ENCODE data around the gene VPS13D.

Gene VPS13D

GRCh38 chr1:12229835-12230548 is at the start of gene VPS13D:
VPS13D (plus strand) TSS chr1:12230030; CDS start chr1:12234267, 4,237 bp downstream.
- DNase-seq, result peak; percentile 80

DNA sequence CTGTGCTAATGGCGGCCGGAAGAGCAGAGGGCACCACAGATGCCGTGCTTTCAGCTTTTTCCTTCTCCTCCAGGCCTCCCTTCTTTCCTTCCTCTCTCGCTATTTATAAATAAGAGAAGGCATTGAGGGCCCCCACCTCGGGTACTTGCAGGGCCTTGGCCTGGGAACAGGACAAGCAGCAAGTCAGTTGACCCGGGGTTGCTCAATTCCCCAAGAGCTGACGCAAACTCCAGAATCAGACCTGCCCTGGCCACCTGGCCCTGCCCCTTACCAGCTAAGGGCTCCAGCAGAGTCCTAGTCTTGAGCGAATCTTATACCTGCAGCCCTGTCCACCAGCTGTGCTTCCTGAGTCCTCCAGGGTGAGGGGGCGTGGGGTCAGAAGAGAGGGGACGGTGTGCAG is 49.5 kb upstream of the VPS13D start:
- no peak for DNase-seq

DNA sequence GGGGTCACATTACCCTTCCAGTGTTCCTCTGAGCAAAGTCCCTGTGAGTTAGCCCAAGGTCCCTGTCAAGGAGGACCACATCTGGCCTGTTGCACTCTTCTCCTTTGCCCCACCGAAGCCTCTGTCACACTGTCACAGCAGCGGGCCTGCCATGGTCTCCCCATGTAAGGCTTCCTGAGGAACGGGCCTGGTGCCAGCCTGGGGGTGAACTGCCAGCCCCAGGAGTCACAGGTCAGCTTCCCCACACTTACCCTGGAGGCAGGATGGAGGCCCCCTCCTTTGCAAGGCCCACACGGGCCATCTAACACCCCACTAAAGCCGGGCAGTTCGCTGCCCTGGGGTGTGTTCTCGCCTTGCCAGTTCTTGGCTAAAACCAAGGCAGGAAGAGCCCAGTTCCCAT is 48.9 kb upstream of the VPS13D start:
- DNase-seq, result no peak

DNA sequence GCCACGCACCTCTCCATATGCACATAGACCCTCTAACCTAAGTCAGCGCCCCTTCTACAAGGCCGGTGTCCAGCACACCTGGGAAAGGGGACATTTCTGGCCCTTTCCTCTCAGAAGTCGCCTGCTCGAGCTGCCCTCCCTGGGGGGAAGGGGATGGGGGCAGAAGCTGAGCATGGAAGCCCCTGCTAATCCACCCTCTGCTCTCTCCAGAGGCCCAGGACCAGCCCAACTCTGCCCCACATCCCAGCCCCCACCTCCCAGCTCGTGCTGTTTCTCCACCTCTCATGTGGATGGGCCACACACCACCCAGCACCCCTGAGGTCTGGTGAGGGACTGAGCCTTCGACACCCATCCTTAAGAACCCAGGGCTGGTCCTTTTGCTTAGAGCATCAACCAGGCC is 48.3 kb upstream of the VPS13D start:
- no peak for DNase-seq

DNA sequence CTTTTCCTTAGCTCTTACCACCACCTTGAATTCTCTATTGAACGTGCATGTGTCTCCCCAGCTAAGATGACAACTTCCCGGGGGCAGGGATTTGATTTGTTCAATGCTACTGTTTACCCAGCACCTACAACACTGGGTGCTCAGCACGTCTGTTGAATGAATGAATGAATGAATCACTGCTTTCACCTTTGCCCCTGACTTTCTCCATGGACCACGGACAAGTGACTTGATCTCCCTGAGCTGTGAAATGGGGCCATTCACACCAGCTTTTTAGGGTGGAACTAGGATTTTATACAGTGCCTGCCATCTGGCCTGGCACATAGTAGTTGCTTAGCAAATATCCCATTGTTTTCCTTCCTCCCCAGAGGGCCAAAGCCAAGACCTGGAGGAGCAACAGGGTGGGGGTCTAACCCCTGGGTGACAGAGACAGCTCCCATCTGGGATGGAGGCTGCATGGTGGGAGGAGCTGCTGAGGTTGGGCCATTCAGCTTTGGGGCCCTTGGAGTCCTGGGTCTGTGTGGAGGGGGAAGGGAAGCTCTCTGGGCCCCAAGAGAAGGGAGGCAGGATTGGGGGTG is 47.3 kb upstream of the VPS13D start:
- no peak for DNase-seq

DNA sequence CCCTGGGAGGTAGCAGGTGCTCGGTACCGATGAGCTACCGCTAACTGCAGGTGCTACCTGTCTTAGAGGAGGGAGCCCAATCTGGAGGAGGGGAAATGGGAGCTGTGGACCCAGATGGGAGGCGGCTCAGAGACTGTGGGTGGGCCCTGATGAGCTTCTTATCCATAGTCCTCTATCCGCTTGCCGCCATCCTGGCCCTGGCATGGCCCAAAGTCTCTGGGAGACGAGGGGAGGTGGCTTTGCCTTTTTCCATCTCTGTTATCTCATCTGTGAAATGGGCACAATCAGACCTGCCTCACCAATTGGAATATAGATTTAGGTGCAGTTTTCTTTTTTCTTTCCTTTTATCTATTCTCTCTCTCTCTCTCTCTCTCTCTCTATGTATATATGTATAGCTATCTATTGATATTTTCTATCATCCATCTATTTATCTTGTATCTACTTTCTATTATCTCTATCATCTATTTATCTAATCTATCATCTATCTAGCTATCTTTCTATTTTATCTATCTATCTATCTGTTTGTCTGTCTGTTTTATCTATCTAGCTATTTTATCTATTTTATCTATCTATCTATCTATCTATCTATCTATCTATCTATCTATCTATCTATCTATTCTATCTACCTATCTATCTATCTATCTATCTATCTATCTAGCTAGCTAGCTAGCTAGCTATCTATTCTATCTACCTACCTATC is 46.6 kb upstream of the VPS13D start:
- DNase-seq, result no peak

GRCh38 chr1:12184008-12184681 is 45.7 kb upstream of the VPS13D start:
- no peak for DNase-seq

DNA sequence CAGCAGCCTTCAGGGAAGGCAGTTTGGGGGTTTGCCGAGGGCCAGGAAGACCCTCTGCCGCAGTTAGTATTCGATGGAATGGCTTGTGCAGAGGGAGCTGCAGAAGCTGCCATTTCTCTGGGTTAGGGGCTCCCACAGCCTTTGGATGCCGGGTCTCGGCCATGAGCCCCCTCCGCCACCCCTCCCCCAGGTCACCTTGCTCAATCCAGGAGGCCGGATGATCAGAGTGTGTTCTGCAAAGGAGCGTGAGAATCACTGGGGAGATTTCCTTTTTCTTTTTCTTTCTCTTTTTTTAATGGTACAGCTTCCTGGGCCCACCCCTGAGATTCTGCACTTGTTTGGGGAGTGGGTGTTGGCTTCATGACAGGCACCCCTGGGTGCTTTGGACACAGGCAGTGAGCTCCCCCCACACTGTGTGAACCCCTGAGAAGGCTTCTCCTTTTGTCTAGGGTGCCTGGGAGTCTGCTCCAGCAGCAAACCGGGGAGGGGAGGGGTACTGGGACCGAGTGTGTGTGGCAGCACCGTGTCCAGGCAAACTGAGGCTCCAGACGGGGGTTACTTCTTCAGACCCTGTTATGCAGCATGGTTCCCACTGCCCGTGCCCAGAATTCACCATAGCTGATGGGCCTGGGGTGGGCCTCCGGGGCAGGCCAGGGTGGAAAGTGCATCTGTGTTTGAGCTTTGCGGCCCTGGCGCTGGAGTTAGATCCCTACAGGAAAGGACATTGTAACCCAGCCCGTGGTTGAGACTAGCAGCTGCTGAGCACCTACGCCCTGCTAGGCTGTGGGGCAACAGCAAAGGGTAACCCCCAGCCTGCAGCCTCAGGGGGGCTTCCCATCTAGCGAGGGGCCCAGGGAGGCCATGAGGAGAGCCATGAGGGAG is 44.6 kb upstream of the VPS13D start:
- DNase-seq, result no peak

GRCh38 chr1:12185918-12186678 is 43.7 kb upstream of the VPS13D start:
- no peak for DNase-seq

GRCh38 chr1:12186679-12186985 is 43.2 kb upstream of the VPS13D start:
- DNase-seq, result no peak

DNA sequence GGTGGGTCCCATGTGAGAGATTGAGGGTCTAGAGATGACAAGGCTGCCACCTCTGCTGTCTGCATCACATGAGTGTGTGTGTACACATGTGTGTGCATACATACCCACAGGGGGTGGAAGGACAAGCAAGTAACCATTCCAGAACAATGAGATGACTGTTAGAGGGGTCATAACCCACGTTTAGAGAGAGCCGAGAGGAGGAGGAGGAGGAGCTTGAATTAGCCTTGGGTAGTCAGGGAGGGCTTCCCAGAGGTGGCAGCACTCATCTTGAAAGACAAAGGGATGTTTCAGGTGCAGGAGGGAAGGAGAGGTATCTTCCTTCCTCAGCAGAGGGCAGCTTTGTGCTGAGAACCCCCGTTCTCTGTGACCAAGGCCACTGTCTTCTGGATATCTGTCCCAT is 41.7 kb upstream of the VPS13D start:
- no peak for DNase-seq

DNA sequence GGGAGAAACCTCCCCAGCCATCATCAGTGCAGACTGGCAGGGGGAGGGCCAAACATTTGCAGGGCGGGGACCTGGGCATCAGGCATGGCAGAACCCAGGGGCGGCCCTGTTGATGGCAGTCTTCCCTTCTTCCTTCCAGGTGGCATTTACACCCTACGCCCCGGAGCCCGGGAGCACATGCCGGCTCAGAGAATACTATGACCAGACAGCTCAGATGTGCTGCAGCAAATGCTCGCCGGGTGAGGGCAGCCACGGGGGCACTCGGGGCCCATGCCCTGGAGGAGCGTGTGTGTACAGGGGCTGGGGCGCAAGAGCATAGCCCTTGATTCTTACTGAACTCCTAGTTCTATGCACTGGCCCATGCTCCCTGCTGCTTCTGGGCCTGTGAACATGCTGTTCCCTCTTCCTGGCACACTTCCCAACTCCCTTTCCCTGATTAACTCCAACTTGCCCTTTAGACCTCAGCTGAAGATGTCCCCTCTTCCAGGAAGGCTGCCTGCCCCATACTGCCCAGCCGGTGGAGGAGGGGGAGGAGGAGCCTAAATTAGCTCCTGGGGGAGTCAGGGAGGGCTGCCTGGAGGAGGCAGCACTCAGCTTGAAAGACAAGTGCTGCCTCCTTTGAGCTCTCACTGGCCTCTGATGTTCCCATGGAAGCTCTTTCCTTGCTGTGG is 41.0 kb upstream of the VPS13D start:
- DNase-seq, result no peak

DNA sequence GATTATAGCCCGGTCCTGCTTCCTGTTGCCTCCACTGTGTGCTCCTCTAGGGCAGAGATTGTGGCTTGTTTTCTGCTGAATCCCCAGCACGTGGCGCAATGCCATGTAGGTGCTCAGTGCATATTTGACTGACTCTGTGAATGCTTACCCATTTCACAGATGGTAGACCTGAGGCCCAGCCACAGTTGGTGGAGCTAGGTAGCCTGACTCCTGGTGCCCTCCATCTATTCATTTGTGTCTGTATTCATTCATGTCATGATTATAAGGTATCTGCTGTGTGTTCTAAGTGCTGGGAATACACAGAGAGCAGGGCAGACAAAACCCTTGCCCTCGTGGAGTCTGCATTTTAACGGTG is 40.5 kb upstream of the VPS13D start:
- no peak for DNase-seq

DNA sequence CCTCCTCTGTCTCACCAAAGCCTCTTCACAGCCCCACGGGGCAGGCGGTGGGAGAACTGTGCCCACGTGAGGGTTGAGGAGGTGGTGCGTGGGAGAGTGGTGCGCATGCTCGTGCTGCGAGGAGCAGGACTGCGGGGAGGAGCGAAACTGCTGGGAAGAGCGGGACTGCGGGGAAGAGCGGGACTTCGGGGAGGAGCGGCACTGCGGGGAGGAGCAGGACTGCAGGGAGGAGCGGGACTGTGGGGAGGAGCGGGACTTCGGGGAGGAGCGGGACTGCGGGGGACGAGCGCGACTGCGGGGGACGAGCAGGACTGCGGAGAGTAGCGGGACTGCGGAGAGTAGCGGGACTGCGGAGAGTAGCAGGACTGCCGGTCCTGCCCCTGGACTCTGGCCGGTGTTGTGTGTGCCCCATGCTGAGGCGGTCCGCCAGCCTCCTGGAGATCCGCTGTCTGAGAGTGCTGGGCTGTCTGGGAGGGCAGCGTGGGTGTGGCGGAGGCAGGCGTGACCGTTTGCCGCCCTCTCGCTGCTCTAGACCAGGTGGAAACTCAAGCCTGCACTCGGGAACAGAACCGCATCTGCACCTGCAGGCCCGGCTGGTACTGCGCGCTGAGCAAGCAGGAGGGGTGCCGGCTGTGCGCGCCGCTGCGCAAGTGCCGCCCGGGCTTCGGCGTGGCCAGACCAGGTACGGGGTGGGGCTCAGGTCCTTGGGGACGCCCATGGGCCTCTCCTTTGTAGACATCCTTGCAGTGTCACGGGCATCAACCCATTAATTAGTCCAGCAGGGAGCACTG is 38.4 kb upstream of the VPS13D start:
- no peak for DNase-seq

DNA sequence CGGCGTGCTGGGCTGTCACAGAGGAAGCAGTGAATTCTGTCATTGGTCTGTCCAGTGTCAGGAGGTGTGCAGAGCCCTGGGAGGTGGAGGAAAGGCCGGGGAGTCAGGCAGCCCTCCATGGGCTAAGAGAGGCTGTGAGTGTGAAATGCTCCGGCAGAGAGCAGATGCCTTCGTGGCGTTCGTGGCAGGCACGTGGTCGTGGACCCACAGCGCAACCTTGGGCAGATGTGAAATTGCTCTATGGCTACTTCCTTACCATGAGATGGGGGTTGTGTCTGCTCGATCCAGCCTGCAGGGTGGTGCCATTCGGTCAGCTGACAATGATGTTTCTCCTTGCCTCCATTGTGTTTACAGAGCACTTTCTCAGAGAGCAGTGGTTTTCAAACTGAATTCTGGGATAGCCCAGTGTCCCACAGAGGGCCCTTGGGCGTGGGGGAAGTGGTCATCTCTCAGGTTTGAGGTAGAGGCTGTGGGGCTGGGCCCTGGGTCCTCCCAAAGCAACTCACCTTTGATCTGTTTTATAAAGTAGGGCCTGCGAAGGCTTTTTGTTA is 35.1 kb upstream of the VPS13D start:
- no peak for DNase-seq

- no peak for DNase-seq
Observed at GRCh38 chr1:12195416-12195815, 34.4 kb upstream of the VPS13D start.

- peak; percentile 90 for DNase-seq
Observed at GRCh38 chr1:12196641-12197482, 33.0 kb upstream of the VPS13D start.

GRCh38 chr1:12197483-12197880 is 32.3 kb upstream of the VPS13D start:
- DNase-seq, result peak; percentile 17

DNA sequence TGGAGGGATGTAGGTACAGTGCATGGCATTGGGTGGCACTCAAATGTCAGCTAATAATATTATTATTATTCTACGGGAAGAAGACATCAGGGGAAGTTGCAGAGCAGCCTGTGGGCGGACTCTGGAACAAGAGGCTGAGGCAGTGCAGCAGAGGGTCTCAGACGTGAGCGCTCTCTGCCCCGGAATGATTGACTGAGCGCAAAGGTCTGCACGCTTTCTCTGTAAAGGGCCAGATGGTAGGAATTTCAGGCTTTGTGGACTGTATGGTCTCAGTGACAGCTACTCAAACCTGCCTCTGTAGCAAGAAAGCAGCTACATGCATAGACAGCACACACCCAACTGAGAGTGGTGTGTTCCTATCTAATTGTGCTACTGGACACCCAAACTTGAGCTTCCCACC is 29.6 kb upstream of the VPS13D start:
- DNase-seq, result no peak
